Measurements from ENCODE around the gene UCK1.

- no peak for TF ChIP-seq CTCF (IDR thresholded peaks at IDR 0.05; ENCODE audit: low read depth, low read length, poor library complexity, severe bottlenecking)
- TF ChIP-seq EZH2phosphoT487 (IDR thresholded peaks at IDR 0.05; ENCODE audit: borderline replicate concordance, low read length), result no peak
Observed at GRCh38 chr9:131476777-131477345, 54.2 kb downstream of the UCK1 start.

Data from DOHH2 (cell line).